ENCODE measurements around the gene BSG. TPM values are rescaled to one million over a fixed set of nuclear protein-coding genes. Genes with fewer than 3 reads are reported as not detected.

BSG gene
- total RNA-seq, 1 donor from 2014 or later = 157 TPM

DNA sequence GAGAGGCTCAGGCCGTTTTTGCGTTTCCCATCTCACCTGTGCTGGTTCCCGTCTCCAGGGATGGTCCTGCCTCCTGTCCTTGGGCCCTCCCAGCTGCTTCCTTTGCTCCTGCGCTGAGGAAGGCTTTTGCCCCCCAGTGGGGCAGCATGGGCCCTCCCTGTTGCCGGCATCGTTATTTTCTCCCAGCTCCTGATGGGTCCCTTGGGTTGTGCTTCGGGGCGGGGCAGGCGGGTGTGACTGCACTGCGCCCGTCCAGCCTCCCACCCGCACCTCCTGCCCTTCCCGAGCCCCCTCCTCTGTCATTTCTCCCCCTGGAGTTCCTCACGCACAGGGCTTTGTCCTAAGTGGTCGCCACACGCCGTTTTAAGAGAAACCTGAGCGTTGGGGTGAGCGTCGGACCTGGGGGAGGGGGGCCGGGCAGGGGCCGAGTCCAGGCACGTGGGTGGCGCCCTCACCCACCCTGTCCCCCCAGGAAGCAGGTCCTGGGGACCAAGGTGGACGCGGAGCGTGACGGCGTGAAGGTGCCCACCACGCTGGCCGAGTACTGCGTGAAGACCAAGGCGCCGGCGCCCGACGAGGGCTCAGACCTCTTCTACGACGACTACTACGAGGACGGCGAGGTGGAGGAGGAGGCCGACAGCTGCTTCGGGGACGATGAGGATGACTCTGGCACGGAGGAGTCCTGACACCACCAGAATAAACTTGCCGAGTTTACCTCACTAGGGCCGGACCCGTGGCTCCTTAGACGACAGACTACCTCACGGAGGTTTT is 31.3 kb upstream of the BSG start:
- DNase-seq = no peak

DNA sequence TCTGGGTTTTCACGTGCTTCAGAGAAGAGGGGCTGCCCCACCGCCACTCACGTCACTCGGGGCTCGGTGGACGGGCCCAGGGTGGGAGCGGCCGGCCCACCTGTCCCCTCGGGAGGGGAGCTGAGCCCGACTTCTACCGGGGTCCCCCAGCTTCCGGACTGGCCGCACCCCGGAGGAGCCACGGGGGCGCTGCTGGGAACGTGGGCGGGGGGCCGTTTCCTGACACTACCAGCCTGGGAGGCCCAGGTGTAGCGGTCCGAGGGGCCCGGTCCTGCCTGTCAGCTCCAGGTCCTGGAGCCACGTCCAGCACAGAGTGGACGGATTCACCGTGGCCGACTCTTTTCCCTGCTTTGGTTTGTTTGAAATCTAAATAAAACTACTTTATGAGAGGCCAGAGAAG is 30.7 kb upstream of the BSG start:
- DNase-seq = no peak

DNA sequence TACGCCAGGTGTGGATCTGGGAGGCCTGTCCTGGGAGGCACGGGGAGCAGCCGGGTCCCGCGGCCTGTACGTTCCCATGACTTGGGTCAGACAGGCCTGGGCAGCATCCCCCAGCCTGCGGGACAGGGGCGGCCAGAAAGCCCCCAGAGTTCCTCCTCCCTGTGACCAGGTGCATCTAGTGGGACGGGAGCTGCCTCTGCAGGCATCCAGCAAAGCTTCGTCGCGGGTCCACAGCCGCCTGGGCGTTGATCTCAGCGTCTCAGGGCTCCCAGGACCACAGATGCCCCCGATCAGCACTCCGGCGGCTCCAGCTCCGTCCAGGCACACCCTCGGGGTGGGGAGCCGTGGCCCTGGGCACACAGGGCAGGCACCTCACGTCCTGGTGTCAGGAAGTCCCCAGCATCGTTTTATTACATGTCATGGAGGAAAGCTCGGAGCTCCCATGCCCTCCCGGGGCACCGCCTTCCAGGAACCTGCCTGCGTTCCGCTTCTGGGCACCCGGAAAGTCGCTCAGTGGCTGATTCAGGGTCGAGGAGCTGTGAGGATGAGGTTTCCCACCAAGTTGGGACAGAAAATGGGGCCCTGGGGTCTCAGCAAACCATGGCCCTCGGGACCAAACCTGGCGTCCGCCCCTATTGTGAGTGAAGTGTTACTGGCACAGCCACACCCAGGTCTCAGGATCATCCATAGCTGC is 30.1 kb upstream of the BSG start:
- DNase-seq = no peak

DNA sequence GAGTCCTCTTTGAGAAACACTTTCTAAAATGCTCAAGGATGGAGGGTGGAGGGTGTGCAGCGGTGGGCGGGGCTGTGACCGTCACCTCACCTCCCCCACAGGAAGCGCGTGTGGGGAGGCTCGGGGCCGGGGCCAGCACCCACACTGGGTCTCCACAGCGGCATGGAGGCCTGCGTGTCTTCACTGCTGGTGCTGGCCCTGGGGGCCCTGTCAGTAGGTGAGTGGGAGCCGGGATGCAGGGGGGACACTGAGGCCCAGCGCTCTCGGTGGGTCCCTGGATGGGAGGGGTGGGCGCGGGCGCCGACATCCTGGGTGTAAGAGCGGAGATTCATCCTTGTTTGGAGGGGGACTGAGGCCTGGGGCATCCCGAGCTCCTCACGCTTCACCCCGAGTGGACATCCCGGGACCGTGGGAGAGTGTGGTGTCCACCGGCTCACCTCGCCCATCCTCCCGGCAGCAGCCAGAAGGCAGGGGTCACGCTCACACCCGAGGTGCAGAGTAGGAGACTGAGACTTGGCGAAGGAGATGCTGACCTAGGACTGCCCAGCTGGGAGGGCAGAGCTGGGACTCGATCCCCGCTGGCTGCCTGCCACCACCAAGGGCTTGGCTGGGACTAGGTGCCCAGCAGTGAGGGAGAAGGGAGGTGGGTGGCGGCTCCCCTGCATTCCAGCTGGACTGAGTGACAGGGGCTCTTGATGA is 28.3 kb upstream of the BSG start, which contains the start of gene GZMM:
TSS of gene GZMM (plus strand) at position 144 of the 699 bp plus-strand sequence. CDS start at position 163, 19 bp downstream.
- DNase-seq = no peak

DNA sequence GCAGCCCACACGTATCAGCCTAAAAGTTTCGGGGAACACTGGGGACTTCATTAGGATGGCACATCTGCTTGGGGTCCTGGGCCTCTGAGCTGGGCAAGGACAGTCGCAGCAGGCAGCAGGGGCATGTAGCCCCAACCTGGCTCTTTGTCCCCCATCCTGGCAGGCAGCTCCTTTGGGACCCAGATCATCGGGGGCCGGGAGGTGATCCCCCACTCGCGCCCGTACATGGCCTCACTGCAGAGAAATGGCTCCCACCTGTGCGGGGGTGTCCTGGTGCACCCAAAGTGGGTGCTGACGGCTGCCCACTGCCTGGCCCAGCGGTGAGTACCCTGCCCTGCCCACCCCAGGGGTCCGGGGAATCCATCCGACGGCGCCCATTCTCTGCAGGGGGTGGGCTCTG is 25.3 kb upstream of the BSG start:
- DNase-seq = no peak

DNA sequence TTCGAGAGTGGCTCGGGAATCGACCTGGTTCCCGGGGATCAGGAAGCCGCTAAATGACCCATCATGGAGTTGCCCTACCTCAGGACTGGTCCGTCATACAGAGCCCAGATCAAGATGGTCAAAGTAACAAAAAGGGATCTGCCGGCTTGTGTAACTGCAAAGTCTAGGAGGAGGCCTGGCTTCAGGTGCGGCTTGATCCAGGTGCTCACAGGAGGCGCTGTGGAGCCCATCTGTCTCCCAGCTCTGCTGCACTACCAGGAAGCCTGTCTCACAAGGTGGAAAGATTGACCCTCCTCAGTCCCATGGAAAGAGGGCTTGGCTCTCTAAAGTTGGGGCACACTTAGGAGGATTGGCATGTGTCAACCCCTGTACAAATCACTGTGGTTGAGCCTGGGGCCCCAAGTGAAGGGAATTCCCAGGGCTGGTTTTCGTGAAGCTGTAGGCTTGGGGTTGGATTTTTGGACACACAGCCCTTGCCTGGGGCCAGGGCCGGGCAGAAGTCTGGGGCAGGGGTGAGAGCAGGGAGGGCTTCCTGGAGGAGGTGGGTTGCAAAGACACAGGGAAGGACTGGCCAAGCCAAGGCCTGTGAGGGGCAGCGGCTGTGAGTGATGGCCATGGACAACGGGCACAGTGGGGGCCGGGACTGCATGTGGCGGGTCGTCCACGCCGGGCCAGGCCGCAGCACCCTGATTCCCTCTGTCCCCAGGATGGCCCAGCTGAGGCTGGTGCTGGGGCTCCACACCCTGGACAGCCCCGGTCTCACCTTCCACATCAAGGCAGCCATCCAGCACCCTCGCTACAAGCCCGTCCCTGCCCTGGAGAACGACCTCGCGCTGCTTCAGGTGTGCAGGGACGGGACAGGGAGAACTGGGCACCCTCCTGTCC is 24.3 kb upstream of the BSG start:
- DNase-seq = no peak

DNA sequence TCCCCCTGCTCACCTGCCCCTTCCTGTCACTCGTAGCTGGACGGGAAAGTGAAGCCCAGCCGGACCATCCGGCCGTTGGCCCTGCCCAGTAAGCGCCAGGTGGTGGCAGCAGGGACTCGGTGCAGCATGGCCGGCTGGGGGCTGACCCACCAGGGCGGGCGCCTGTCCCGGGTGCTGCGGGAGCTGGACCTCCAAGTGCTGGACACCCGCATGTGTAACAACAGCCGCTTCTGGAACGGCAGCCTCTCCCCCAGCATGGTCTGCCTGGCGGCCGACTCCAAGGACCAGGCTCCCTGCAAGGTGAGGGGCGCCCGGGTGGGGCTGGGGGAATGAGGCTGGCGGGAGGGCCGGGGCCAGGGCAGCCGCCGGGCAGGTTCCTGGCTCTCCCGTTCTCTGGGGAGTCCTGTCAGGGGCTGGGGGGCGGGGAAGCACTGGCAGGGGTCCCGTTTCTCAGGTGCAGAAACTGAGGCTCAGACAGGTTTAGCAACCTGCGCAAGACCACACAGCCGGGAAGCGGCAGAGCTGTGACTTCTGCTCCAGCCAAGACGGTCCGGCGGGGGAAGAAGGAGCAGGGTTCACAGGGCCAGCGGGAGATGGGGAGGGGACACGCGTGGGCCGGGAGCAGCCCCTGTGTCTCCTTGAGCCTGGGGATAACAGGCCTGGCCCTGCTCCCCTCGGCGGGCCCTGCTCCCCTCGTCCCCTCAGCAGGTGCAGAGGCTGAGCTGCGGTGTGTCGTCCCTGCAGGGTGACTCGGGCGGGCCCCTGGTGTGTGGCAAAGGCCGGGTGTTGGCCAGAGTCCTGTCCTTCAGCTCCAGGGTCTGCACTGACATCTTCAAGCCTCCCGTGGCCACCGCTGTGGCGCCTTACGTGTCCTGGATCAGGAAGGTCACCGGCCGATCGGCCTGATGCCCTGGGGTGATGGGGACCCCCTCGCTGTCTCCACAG is 23.2 kb upstream of the BSG start:
- DNase-seq = no peak

DNA sequence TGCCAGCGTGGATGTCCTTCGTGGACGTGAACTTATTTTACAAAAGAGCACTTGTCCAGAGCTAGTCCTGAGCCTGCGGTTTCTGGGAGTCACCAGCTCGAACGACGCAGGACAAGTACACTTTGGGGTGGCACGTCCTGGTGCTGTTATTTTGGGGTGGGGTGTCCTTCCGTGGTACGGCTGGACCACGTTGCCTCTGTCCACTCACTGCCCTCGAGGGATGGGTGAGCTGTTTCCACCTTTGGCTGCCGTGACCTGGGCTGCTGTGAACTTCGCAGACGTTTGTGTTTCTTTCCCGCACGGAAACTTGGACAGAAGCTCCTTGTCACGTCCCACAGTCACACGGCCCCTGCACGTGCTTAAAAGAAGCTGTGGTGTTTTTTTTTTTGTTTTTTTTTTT is 17.6 kb upstream of the BSG start:
- DNase-seq = no peak

DNA sequence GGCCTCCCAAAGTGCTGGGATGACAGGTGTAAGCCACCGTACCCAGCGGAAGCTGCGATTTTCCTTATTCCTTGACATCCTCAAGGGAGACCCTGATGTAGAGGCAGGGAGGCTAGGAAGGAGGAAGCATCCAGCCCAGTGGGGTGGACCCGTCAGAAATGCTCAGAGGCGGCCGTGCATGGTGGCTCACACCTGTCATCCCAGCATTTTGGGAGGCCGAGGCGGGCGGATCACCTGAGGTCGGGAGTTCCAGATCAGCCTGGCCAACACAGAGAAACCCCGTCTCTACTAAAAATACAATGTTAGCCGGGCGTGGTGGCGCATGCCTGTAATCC is 17.0 kb upstream of the BSG start:
- no peak for DNase-seq

DNA sequence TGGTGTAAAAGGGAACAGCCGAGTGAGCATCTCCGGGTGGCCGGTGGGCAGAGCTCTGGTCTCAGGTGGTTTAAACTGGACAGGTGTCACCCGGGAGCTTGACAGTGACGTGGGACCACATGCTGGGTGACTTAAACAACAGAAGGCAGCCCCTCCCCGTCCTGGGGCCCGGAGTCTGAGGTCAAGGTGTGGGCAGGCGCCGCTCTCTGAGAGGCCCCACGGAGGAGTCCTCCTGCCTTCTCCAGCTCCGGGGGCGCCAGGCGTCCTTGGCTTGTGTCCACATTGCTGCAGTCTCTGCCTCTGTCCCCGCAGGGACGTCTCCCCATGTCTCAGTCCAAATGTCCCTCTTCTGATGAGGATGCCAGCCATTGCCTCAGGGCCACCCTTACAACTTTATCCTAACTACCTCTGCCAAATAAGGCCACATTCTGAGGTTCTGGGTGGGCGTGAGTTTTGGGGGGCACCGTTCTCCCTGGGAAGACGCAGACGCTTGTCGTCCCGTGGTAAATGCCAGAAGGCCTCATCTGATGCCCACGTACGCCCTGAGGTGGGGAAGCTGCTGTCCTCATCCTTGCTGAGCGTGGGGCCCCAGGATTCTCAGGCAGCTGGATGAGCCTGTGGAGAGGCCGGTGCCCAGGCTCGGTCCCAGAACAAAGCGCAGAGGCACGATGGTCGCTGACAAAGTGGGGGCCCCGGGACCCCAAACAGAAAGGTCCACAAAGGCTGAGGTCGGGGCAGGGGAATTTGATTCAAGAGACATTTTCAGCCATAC is 15.6 kb upstream of the BSG start:
- DNase-seq = no peak

DNA sequence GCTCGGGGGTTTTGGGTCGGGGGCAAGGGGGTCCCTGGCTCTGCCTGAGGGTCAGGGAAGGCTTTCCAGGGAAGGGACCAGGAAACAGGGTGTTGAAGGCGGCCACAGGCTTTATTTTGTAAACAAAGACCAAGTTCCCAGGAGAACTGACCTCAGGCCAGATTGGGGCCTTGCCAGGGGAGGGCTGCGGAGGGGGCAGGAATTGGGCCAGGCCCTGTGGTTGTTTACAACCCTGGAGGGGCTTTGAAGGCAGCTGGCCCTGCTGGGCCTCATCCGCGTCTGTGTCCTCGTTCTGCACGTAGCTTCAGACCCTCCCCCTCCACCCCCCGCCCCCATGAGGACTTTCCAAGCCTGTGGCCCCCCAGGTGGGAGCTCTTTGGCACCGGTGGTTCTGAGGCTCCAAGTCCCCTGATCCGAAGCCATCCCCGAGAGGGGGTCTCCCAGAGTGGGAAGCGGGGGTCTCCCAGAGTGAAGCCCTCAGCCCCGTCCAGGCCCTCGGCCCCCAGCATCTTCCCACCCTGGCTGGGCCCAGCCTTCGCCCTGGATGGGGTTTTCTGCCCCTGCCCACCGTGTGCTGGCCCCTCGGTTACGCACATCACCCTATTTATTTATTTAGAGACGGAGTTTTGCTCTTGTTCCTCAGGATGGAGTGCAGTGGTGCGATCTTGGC is 13.5 kb upstream of the BSG start:
- no peak for DNase-seq

DNA sequence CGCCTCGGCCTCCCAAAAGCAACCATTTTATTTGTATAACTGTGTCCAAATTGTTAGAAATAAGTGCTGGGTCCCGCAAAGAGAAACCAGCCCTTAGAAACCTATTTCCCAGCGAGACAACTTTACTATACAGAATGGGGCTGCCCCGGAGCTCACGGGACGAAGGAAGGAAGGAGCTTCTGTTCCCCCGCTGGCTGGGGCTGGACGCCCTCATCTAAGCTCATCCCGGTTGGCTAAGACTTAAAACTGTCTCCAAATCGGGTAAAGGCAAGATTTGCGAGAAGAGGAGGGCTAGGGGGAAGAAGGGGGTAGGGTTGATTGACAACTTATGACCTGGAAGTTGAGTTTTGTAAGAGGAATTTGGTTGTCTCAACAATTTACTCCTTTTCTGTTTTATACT is 12.3 kb upstream of the BSG start:
- no peak for DNase-seq

DNA sequence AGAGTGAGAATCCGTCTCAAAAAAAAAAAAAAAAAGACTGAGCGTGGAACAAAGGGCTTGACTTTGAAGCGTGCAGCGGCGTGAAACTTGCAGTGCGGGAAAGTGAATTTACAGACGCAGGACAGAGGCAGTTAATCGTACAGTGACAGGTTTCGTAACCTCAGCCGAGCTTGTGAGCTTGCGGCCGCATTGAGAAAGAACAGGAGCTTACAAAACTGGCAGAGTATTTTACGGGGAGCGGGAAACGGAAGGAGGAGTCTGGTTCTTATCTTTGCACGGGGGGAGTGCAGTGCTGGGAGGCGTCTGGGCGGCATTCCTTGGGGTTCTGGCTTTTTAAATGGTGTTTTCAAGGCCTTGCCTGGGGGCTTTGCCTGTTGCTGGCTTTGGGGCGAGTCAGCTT is 6.0 kb upstream of the BSG start:
- no peak for DNase-seq

DNA sequence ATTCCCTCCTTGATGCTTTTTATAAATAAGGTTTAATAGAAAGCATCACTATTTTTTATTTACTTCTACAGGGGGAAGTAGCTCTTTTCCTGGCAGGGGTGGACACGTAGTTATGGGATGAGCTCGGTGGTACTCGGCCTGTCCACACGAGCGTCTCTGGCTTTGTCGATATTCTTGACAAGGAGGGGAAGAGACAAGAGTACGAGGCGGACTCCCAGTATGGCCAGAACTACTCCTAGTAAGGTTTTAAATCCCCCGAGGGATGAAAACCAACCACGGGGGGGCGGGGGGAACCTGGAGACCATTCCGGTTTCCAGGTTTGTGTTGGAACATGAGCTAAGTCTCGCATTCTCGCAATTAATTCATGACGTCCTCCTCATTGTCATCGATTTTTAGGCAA is 5.6 kb upstream of the BSG start:
- no peak for DNase-seq

DNA sequence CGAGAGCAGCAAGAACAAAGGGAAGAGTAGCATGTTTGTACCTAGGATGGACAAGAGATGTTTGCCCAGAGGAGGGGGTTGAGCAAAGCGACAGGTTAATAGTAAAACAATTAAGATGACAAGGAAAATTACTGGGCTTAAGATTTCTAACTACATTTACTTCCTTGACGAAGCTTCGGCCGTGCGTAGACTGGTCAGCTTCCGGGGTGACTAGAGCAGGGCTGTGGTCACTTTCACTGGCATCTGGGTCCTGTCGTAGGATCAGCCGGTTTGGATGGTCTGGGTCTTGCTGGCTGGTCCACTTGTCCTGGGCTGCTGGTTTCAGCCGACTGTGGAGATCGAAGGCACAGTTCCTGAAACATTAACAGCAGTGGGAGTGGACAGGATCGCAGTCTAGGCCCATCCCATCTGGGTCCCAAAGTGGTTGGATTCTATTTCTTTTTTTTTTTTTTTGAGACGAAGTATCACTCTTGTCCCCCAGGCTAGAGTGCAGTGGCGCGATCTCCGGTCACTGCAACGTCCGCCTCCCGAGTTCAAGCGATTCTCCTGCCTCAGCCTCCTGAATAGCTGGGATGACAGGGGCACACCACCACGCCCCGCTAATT is 5.0 kb upstream of the BSG start:
- no peak for DNase-seq

DNA sequence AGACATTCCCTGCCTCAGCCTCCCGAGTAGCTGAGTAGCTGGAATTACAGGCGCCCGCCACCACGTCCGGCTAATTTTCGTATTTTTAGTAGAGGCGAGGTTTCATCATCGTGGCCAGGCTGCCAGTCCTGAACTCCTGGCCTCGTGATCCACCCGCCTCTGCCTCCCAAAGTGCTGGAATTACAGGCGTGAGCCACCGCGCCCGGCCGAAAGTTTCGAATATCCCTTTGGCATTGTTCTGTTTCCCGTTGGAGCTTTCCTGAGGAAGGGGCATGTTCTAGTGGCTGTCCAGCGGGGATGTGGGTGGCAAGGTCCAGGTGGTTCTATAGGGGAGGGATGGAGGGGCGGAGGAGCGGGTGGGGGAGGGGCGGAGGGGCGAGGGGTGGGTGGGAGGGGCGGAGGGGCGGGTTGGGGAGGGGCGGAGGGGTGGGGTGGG is 2.1 kb upstream of the BSG start:
- DNase-seq = no peak

DNA sequence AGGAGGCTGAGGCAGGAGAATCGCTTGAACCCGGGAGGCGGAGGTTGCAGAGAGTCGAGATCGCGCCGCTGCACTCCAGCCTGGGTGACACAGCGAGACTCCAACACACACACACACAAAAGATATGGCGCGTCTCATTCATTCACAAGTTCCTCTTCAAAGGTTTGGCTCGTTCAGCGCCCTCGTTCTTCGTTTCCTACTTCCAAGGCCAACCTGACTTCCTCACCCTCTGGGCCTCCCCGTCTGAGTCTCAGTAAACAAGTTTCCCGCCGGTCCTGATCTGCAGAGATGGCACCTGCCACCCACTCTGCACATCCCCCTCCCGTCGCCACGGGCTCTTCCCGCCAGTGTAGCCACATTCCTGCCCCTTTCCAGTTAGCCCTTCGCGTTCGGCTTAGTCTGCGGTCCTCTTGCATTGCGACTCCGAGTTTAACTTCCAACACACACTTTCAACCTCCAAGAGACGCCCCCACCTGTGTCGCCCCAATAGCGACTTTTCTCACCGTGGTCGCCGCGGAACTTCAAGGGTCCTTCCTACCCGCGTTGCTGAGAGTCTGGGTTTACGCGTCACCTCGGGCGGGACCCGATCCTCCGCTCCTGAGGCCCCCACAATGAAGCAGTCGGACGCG is 1.3 kb upstream of the BSG start:
- DNase-seq = peak; percentile 44

DNA sequence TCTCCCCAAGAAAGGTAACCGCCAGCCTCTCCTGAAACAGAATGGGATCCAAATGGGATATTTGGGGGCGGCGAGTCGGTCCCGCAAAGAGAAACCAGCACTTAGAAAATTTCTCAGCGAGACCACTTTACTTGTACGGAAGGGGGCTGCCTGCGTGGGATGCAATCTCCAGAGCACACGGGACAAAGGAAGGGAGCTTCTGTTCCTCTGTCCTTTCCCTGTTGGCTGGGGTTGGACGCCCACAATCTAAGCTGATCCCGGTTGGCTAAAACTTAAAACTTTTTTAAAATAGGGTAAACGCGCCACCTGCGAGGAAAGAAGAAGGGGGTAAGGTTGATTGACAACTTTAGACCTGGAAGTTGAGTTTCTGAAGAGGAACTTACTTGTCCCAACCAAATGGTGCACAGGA is 826 bp upstream of the BSG start:
- peak; percentile 44 for DNase-seq
